HG03064 (cell line): ENCODE results near the gene RCN1.
"Not testable (repeated sequence)": the region's sequence is repeated elsewhere in the genome, so short reads cannot be mapped to it uniquely, and the experiment has no call there.

Source experiments
- ATAC-seq: cut with Tn5 transposase; IDR thresholded peaks from one replicate; pipeline ENCODE4 v1.9.1; 2021; ENCODE audit warnings: low read depth; ENCODE audit not compliant: unreplicated experiment

RCN1 gene

DNA sequence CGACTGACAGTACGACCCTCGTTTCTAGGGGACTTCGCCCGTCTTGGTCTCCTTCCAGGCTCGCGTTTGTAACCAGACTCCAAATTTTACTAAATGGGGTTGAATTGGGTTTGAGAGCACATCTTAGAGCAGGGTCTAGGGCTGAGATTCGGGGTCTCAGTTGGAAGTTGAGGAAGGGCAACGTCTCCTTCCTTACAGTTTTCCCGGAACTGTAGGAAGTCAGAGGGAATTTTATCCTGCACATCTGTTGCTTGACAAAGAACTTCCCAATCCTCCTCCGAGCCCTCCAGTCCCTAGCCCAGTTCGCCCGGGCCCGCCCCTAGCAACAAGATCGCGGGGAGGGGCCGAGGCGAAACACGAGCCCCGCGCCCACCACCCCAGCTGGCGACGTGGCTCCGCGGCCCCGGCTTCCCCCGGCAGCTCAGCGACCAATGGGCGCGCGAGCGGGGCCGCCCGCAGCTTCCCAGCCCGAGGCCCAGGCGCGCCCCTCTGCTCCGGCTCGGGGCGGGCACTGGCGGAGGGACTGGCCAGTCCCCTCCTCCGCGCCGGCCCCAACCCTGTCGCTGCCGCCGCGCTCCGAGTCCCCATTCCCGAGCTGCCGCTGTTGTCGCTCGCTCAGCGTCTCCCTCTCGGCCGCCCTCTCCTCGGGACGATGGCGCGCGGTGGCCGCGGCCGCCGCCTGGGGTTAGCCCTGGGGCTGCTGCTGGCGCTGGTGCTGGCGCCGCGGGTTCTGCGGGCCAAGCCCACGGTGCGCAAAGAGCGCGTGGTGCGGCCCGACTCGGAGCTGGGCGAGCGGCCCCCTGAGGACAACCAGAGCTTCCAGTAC is at the start of gene RCN1:
Gene RCN1, plus strand, starts transcription at position 530 of the 826 bp plus-strand sequence. Its CDS starts 123 bp downstream, at position 653.
- peak; percentile 46 for ATAC-seq

DNA sequence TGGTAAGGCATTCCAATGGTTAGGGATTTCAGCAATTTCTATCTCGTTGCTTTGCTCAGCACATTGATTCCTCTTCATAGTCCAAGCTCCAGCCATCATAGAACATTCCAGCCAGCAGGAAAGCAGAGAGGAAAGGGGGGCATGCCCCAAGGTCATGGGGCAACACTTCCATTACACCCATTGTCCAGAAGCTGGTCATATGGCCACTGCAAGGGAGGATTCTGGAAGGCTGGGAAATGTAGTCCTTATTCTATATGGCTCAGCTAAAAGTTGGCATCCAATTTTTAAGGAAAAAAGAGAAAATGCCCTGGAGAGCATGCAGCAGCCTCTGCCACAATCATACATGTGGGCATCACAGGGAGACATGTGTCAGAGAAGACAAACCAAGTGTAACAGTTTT is 47.1 kb upstream of the RCN1 start:
- no peak for ATAC-seq

DNA sequence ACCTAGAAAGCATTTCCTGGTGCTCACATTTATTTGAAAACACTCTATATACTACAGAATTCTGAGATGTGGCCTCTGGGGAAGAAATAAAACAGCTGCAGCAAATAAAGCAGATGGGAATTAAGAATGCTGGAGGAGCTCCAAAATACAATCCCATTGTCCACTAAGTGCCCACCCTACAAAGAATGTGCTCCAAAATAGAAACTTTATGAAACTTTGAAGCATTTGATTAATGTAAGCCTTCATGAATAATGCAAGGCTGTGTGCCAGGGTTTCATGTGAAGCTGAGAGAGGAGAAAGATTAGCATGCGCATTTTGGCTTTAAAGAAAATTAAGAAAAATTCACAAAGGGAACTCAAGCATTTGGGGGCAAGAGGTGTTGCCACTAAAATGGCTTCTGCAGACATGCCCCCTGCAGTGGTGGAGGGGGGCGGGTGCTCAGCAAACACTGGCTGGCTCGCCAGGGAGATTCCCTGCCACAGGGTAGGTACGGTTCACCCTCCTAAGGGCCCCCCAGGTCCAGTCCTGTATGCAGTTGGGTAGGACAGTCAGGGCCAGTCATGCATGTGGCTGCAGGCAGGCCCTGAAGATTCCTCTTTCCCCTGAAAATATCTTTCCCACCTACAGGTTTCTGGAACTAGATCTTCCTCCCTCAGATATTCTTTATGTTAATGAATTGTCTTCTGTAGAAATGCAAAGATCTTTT is 46.6 kb upstream of the RCN1 start:
- no peak for ATAC-seq

DNA sequence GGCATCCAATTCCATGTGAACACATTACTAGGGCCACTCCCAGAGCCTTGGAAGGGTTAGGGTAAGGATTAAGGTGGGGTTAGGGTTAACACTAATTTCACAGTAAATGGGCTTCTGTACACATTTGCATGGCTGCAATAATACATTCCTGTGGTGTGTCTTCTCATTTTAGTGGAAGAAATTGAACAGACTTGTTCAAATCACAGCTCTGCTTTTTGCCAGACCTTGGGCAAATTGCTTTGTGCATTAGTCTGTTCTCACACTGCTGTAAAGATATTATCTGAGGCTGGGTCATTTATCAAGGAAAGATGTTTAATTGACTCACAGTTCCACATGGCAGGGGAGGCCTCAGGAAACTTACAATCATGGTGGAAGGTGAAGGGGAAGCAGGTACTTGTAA is 45.4 kb upstream of the RCN1 start:
- ATAC-seq: no peak

DNA sequence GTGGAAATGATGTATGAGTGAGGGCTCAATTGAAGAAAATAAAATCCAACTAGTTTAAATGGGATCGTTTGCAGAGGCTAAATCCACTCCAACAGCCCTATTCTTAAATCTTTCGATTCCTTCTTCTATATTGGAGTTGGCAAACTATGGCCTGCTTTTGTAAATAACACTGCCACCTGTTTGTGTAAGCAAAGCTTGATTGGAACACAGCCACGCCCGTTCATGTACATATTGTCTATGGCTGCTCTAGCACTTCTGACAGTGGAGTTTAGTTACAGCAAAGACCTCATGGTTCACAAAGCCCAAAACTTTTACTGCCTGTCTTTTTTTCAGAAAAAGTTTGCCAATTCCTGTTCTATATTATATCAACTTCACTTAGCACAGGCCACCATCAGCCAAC is 40.6 kb upstream of the RCN1 start:
- ATAC-seq: no peak

DNA sequence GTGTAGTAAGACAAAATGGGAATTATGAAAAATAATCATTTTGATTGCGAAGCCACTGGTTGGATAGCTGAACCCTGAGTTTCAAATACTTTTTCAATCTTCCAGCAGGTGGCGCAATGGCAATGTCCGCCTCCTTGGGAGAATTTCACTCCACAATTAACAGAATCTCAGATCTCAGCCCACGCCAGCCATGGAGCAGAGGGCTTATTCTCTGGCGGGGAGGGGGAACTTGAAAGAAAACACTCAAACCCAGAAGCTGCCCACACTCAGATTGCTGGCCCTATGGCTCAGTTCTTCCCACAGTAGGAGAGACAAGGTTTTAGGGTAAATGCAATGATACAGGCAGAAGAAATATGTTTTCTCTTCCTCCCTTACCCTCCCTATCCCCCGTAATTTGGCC is 38.7 kb upstream of the RCN1 start:
- no peak for ATAC-seq

DNA sequence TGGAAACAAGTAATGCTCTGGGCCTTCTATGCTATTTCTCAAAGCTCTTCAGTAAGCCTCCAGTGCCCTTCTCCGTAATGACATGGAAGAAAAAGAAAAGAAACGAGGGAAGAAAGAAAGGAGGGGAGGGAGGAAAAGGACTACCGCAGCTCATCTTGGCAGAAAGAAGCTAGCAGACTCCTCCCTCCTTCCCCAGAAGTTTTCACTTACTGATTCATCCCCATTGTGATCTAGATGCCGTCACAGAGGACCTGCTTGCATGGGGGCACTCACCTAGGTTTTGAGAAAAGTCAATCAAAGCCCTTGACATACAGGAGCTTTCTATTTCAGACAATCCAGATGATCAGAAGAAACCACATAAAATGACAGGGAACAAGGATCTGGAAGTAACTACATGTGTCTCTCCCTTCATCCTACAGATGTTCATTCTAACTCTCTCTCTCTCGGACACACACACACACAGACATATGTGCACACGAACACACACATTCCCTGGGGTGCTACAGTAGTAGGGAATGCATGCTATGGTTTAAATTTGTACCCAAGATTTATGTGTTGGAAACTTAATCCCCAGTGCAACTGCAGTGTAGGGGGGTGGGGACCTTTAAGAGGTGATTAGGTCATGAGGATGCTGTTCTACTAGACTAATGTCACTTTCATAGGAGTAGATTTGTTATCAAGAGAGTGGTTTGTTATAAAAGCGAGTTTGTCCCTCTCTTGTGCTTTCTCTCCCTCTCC is 37.6 kb upstream of the RCN1 start:
- ATAC-seq: no peak

DNA sequence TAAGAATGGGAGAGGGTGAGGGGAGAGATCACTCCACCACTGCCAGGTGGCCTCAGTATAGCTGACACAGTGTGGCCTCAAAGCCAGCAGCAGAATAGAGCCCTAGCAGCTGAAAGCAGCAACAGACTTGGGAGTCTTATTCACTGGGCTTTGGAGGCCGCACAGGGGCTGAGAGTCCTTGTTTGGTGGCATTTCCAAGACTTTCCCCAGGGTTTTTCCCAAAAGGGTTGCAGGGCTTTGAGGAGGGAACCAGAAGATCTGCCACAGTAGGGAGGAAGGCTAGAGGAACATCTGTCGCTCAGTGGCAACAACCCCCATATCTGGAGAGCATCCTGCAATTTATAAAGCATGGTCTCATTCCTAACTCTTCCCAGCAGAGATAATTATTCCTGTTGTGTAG is 35.0 kb upstream of the RCN1 start:
- no peak for ATAC-seq

DNA sequence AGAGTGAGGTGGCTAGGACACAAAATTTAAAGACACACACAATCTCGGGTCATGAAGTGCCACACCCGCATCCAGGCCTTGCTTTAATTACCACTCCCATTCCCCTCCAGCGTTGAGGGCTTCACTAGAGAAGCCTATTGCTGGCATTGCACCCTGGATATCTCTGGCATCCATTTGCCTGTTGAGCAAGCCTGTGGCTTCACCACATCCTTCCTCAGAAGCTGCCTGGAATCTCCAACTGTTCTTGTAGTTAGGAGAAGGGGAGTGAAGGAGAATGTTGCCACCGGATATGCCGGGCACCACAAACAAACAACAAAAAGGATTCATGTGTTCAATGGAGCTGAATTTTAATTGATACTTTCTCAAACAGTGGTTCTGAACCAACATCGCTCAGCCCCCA is 34.4 kb upstream of the RCN1 start:
- no peak for ATAC-seq

DNA sequence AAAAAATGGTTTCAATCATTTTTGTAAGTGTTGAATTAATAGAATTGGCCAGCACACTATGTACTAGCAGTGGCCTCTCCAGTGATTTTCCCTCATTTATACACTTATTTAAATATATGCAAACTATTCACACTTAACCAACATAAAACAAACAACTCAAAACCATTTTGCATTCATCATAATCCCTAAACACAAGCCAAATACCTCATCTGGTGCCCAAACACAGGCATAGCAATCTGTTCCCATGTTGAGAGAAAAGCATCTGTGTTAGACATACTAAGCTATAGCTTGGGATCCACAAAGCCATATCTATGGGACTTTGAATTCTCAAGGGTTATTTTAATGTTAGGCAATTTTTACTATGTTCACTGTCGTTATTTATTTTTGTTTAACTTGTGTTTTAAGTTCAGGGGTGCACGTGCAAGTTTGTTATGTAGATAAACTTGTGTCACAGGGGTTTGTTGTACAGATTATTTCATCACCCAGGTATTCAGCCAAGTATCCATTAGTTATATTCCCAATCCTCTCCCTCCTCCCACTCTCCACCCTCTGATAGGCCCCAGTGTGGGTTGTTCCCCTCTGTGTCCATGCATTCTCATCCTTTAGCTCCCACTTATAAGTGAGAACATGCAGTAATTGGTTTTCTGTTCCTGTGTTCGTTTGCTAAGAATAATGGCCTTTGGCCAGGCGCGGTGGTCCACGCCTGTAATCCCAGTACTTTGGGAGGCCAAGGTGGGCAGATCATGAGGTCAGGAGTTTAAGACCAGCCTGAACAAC is 31.0 kb upstream of the RCN1 start:
- ATAC-seq: no peak

DNA sequence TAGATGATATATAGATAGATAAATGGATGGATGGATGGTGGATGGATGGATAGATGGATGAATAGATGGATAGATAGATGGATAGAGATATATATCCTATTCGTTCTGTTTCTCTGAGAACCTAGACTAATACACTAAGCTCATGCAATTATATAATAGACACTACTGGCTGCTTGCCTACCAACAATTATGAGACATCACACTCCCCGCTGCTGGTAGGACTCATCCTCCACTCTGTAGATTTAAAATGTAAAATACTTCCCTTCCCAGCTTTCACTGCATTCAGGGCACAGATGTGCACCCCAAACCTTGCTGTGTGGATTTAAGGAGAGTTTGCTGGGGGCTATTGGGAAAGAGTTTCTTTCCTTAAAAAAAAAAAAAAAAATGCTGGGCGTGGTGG is 28.3 kb upstream of the RCN1 start:
- no peak for ATAC-seq

DNA sequence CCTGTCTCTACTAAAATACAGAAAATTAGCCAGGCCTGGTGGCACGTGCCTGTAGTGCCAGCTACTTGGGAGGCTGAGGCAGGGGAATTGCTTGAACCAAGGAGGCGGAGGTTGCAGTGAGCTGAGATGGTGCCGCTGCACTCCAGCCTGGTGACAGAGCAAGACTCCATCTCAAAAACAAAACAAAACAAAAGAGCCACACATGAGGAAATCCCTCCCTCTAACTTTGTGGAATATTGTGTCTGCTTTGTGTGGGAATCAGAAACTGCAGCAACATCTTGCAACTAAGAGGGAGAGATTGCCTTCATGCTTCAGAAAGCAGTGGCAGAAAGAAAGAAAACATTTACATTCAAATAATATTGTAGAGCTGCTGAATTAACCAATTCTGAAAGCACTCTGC is 27.8 kb upstream of the RCN1 start:
- ATAC-seq: not testable (repeated sequence)

DNA sequence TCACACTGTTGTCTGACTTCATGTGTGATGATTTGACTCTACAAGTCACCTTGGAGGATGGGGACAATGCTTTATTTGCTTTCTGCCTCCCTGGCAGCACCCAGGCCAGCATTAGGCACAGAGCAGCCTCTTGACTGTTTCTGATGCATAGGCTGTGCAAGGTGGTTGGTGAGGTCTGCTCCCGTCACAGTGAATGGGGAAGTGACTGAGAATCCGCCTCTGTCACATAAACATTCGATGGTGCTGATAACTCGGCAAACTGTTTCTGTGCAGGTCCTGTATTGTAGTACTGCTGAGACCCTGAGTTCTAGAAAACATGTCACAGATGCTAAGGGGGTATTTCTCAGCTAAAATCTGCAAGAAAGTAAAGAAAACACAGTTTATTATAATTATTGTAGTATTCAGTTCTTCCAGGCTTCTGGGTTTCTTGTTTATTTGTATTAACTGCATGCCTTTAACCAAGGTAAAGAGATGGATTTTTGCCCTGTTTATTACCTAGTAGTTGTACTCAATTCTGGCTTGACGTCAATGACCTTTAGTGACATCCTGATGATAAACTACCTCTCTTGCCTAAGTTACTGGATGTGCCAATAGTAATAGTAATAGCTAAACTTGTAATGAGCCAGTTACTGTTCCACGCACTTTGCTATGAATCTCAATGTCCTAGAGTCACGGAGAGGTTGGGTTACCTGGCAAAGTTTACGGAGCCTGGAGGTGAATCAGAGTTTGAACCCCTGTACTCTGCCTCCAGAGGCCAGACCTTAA is 24.8 kb upstream of the RCN1 start:
- ATAC-seq: no peak

DNA sequence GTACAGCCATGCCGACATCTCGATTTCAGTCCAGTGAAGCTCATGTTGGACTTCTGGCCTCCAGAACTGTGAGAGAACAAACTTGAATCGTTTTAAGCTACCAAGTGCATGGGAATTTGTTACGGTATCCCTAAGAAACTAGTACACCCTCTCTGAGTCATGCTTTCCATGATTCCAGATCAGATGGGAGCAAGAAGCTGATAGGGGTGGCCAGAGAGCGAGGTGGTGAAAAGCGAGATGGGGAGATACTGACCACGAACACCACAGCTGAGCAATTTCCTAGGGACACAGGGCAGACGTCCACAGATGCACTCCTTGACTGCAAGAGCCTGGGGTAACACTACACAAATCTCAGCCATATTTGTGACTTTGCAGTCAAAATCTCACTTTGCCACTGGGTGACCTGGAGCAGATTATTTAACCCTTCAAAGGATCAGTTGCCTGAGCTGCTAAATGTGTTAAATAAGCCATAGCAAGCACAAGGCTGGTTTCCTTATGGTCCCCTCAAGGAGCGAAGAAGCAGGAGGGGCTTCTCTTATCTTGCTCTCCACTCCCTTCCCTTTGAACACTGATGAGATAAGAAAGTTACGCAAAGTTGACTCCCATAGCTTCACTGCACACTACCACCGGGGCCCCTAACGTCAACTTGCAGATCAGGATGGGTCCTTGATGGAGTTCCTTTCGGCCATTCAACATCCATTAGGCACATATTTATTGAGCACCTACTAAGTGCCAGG is 22.6 kb upstream of the RCN1 start:
- no peak for ATAC-seq

DNA sequence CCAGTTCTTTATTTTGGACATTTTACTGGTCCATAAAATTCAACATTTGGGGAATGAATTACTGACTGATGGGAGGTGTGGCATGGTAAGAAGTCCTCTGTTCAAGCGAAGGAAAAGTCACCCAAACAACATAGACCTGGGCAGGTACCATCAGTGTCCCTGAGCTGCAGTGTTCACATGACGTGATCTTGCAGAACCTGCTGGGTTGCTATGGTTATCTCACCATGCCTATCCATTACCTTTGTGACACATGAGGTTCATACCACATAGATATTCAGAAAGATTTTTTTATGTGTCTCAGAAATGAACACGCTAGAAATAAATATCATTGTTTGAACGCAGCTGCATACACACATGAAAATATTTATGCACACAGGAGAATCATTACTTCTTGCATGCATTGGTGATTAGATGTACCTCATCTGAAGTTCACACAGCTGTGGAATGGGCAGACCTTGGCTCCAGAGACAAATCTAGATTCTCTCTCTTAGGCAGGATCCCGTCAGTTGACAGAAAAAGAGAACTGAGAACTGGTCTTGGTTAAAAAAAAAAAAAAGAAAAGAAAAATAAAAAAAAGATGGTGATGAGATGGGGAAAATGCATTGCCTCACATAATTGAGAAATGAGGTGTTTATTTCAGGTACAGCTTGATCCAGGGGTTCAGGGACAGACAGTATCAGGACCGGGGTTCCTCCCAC is 21.4 kb upstream of the RCN1 start:
- no peak for ATAC-seq

DNA sequence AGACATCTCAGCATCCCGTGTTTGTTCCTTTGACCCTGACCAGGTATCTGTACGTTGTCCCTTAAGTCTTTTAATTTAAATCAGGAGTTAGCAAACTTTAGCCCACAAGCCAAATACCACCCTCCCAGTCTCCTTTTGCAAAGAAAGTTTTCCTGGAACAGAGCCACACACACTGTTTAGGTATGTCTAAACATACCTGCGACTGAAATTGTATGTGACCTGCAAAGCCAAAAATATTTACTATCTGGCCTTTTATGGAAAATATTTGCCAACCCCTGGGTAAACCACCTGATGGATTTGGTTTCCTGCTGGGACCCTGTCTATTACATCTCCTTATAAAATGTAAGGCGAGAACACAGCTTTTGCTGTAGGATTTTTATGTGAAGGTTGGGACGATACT is 20.2 kb upstream of the RCN1 start:
- no peak for ATAC-seq

DNA sequence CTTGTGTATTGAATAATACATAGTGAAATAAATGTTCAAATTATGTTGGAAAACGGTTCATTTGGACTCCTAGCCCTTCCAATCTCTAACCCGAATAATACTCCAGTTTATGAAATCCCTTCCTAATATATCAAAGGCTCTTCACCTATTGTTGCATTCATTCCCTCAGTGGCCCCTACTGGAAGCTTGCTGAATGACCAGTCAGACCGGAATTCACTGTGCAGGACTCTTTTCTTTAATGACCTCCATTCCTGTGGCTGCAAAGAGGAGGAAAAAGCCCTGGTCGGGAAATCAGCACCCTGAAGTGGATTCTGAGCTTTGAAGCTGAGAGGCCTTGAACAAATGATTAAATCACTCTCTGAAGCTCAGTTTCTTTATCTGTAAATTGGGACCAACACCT is 19.1 kb upstream of the RCN1 start:
- no peak for ATAC-seq

DNA sequence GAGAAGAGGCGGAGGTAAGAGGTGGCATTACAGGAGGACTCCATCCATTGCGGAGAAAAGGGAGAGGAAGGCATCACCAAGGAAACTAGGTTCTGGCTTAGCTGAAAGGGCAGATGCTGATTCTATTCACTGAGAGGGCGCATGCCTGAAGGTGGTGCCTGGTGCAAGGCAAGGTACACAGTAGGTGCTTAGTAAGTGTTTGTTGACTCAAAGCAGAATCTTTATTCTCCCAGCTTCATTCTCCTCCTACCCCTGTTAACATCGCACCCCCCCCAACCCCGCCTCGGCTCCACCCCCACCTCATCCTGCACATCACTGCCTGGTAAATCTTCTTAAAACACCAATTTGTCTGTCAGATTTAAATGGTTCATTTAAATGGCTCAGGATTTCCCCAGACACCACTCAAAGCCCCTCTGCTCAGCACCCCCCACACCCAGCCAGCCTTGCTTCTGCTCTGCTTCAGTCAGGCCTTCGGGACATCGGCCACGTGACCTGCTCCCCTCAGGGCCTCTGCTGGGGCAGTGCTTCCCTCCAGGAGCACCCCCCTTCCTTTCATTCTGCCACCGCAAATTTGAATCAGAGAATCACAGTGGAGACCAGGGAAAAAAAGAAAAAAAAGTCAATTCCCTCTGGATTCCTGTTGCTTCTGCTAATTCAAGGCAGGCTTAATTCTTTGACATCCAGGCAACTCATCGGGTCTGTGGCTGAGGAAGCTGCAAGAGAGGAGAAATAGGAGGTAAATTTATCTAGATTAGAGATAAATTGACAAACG is 17.8 kb upstream of the RCN1 start:
- no peak for ATAC-seq
